ENCODE data around the gene LTV1.

LTV1 gene

DNA sequence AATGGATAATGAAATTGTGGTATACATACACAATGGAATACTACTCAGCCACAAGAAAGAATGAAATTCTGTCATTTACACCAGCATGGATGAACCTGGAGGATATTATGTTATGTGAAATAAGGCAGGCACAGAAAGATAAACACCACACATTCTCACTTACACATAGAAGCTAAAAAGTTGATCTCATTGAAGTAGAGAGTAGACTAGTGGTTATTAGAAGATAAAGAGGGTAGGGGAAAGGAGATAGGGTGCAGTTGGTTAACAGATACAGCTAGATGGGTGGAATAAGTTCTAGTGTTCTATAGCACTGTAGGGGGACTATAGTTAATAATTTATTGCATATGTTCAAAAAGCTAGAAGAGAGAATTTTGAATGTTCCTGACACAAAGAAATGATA lies 25.5 kb upstream of the LTV1 start:
- Histone ChIP-seq H3K4me2 (ENCODE audit: low read depth, low read length, poor library complexity, severe bottlenecking) (no peak overlapping the region), H4K20me1 (ENCODE audit: low read depth, low read length) (no peaks in the 10 kb centered on the region), H3K9me3 (ENCODE audit: insufficient read depth, low read length) (no peaks in the 10 kb centered on the region), H3K79me2 (ENCODE audit: insufficient read depth, low read length) (no peaks in the 10 kb centered on the region), H3K36me3 (ENCODE audit: low read length) (no peaks in the 10 kb centered on the region), H3K9ac (ENCODE audit: low read length) (no peak overlapping the region), H2AFZ (ENCODE audit: low read depth, low read length, severe bottlenecking) (no peak overlapping the region), H3F3A (ENCODE audit: insufficient read depth) (no peaks in the 10 kb centered on the region), H3K9me2 (replicated peaks; ENCODE audit: insufficient read depth, low read length) (no peaks in the 10 kb centered on the region), H3K27ac (ENCODE audit: low read depth, low read length) (no peak overlapping the region), H3K4me3 (ENCODE audit: insufficient read depth, low read length, poor library complexity, severe bottlenecking) (no peak overlapping the region), H3K27me3 (ENCODE audit: low read length) (no peaks in the 10 kb centered on the region; the same call in 1 of the 2 replicates)
- TF ChIP-seq, protein P1, sequence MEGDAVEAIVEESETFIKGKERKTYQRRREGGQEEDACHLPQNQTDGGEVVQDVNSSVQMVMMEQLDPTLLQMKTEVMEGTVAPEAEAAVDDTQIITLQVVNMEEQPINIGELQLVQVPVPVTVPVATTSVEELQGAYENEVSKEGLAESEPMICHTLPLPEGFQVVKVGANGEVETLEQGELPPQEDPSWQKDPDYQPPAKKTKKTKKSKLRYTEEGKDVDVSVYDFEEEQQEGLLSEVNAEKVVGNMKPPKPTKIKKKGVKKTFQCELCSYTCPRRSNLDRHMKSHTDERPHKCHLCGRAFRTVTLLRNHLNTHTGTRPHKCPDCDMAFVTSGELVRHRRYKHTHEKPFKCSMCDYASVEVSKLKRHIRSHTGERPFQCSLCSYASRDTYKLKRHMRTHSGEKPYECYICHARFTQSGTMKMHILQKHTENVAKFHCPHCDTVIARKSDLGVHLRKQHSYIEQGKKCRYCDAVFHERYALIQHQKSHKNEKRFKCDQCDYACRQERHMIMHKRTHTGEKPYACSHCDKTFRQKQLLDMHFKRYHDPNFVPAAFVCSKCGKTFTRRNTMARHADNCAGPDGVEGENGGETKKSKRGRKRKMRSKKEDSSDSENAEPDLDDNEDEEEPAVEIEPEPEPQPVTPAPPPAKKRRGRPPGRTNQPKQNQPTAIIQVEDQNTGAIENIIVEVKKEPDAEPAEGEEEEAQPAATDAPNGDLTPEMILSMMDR (IDR thresholded peaks at IDR 0.05; ENCODE audit: insufficient read depth, low read length, poor library complexity, severe bottlenecking): no peak
- no peak for TF ChIP-seq EZH2phosphoT487 (conservative IDR thresholded peaks at IDR 0.05; ENCODE audit: low read length)

DNA sequence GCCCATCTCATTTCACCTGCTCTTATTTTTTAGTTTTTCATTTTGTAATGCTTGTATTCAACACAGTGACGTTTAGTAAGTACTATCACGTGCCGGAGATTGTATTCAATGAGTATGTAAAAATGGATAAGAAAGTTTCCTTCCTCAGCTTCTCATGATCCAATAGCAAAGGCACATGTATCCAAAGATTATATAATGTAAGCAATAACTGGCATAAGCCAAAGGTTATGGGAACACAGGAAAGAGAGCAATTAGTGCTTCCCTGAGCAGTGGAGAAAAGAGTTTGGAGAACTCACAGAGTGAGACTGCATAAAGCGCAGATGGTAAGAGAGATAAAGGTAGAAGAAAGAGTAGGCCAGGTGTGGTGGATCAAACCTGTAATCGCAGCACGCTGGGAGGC lies 21.8 kb upstream of the LTV1 start:
- H3F3A ChIP-seq (ENCODE audit: insufficient read depth): no peaks in the 10 kb centered on the region
- no peak overlapping the region for H3K9ac ChIP-seq (ENCODE audit: low read length)
- no peaks in the 10 kb centered on the region for H3K9me2 ChIP-seq (replicated peaks; ENCODE audit: insufficient read depth, low read length)
- no peak overlapping the region for H3K4me2 ChIP-seq (ENCODE audit: low read depth, low read length, poor library complexity, severe bottlenecking)
- H2AFZ ChIP-seq (ENCODE audit: low read depth, low read length, severe bottlenecking): no peak overlapping the region
- H3K27ac ChIP-seq (ENCODE audit: low read depth, low read length): no peak overlapping the region
- H3K79me2 ChIP-seq (ENCODE audit: insufficient read depth, low read length): no peaks in the 10 kb centered on the region
- no peaks in the 10 kb centered on the region for H3K27me3 ChIP-seq (ENCODE audit: low read length)
- H4K20me1 ChIP-seq (ENCODE audit: low read depth, low read length): no peaks in the 10 kb centered on the region
- no peaks in the 10 kb centered on the region for H3K9me3 ChIP-seq (ENCODE audit: insufficient read depth, low read length)
- no peak for TF ChIP-seq EZH2phosphoT487 (conservative IDR thresholded peaks at IDR 0.05; ENCODE audit: low read length)
- TF ChIP-seq, protein P1 (IDR thresholded peaks at IDR 0.05; ENCODE audit: insufficient read depth, low read length, poor library complexity, severe bottlenecking): no peak
- H3K36me3 ChIP-seq (ENCODE audit: low read length): no peaks in the 10 kb centered on the region
- H3K4me3 ChIP-seq (ENCODE audit: insufficient read depth, low read length, poor library complexity, severe bottlenecking): no peak overlapping the region

DNA sequence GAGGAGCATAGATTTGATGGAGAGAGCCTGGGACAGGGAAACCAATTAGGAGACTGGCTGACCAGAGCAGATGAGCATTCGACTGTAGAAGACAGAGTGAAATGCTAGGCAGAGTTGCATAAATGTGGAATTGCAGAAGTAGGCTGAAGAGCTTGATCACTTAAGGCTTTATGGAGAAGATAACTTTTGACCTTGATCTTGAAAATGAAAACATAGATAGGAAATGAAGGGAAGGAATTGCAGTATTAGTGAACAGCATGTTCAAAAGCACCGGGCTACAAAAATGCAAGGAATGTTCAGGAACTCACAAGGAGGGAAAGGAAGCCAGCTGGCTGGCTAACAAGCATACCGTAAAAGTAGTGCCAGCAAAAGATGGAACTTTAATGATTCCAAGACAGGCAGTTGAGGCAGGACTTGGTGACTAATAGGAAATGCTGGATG lies 20.5 kb upstream of the LTV1 start:
- Histone ChIP-seq H4K20me1 (ENCODE audit: low read depth, low read length) (no peaks in the 10 kb centered on the region), H3K9ac (ENCODE audit: low read length) (no peak overlapping the region), H3K27me3 (ENCODE audit: low read length) (no peaks in the 10 kb centered on the region), H2AFZ (ENCODE audit: low read depth, low read length, severe bottlenecking) (no peak overlapping the region), H3K4me2 (ENCODE audit: low read depth, low read length, poor library complexity, severe bottlenecking) (no peak overlapping the region), H3K4me3 (ENCODE audit: insufficient read depth, low read length, poor library complexity, severe bottlenecking) (no peak overlapping the region), H3K9me3 (ENCODE audit: insufficient read depth, low read length) (no peaks in the 10 kb centered on the region), H3K27ac (ENCODE audit: low read depth, low read length) (no peak overlapping the region), H3K36me3 (ENCODE audit: low read length) (no peaks in the 10 kb centered on the region), H3F3A (ENCODE audit: insufficient read depth) (no peaks in the 10 kb centered on the region), H3K9me2 (replicated peaks; ENCODE audit: insufficient read depth, low read length) (no peaks in the 10 kb centered on the region), H3K79me2 (ENCODE audit: insufficient read depth, low read length) (no peaks in the 10 kb centered on the region)
- TF ChIP-seq, protein P1 (IDR thresholded peaks at IDR 0.05; ENCODE audit: insufficient read depth, low read length, poor library complexity, severe bottlenecking): no peak
- no peak for TF ChIP-seq EZH2phosphoT487 (conservative IDR thresholded peaks at IDR 0.05; ENCODE audit: low read length)

Data from SU-DHL-6 (cell line).